Measurements from ENCODE around the gene CWC15.
"Not testable (repeated sequence)": the region's sequence is repeated elsewhere in the genome, so short reads cannot be mapped to it uniquely, and the experiment has no call there.

Gene CWC15

DNA sequence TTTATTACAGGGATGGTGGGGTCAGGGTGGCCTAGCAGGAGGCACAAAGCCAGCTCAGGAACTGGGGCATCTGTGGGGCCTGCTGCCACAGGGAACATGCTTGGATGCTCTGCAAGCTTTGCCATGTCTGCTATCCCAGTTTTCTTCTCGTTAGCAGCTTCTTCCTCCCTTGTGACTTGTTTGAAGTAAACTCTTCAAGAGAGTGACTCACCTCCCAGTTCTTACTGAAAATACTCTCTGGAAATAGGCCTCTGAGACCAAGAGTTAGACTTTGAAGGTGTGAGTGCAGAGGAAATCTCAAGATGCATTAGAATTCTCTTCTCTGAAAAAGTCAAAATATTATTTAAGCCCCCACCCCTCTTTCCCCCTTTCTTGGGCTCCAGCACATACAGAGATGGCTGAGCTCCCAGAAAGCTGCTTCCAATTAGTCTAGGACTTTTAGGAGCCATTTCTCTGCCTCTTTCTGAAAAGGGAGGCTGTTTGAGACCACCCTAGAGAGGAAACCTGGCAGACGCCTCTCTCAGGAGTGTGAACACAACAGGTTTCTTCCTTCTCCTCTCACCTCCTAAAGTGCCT lies 15.1 kb downstream of the CWC15 start:
- in situ Hi-C loops (cut with MboI; ENCODE audit: low pct_unique_long_range_greater_than_20kb, low sequenced_read_pairs), result no loop called here
- no peak for DNase-seq

DNA sequence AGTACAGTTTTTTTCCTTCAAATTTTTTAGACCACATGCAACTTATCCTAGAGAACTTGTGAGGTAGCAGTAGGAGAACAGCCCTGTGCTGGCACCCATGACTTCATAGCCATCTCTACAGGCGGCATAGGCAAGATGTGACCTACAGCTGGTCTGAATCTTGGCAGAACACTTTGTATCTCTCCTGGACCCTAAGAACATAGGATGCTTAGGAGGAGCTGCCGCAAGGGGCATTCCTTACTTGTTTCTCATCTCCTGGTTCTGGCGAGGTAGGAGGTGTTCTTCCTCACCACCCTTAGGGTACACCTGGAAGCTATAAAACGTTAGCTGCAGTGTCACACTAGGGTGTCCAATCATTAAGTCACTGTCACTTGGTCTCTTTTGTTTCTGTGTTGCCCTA lies 16.4 kb downstream of the CWC15 start:
- no peak for DNase-seq
- in situ Hi-C loops (cut with MboI; ENCODE audit: low pct_unique_long_range_greater_than_20kb, low sequenced_read_pairs), result no loop called here

DNA sequence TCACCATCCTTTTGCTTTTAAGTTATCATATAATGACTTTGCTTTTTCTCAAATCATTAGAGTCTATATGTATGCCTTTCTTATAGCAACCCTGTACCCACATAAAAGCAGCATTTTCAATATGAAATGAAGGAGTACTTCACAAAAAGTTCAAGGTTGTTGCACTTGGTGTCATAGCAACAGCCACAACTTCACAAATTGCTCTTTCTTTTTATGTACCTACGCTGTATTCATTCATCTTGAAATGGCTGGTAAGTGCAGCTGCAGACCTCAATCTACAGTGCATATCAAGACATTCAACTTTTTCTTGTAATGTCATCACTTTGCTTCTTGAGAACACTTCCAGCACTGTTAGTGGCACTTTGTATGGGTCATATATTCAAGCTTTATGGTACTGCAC lies 18.6 kb downstream of the CWC15 start:
- in situ Hi-C loops (cut with MboI; ENCODE audit: low pct_unique_long_range_greater_than_20kb, low sequenced_read_pairs), result no loop called here
- DNase-seq, result no peak

DNA sequence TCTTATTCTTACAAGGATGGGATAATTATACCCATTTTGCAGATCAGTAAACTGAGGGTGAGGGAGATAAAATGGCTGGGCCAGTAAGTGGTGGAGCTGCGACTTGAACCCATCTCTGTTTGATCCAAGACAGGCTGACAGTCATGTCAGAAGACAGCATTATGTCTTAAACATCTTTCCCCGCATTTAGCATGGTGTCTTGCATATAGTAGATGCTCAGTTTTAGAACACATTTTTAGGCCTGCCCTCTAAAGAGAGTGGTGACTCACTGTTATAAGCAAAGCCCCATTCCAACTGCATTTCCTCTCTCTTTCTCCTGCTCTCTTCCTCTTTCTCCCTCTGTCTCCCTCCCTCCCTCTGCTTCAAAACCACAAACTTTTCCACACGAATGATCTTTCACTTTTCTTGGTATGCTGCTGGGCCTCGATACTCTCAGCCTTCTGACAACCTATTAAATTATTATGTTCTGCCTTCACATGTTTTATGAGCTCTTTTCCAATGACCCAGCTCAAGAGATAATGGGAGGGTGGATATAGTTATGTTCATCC lies 25.2 kb downstream of the CWC15 start:
- peak; percentile 96 for DNase-seq
- in situ Hi-C loops (cut with MboI; ENCODE audit: low pct_unique_long_range_greater_than_20kb, low sequenced_read_pairs), result no loop called here

DNA sequence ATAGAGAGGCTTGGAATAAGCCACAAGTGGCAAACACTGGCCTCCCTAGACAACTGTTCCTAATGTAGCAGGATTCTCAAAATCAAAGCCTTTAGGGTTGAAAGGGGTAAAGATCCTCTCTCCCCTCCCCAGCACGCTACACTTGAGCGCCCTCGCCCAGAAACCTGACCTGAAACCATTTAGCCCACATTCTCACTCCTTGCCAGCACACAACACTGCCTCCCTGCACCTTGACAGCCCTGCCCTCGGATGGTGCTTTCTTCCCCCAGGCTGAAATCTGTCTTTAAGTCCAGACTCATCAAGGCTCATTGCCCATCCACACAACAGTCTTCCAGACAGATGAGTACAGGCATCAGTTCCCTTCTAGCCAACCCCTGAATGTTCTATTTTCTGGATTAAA lies 26.5 kb downstream of the CWC15 start:
- in situ Hi-C loops (cut with MboI; ENCODE audit: low pct_unique_long_range_greater_than_20kb, low sequenced_read_pairs), result no loop called here
- DNase-seq, result no peak

DNA sequence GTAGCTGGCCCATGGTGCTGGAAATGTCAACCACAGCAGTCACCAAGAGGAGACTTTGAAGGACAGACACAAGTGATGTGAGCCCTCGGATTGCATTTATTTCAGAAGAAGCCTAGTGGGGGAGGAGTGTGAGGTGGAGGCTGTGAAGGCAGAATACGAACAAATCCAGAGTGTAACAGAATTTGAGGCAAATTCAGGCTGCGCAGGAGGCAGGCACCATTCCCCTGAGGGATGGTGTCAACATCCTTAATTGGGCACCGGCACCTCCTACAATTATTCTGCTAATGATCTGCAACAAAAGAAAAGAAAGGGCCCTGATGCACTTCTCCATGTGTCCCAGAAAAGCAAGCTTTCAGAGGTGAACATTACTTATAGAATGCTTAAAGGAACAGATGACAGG lies 32.2 kb downstream of the CWC15 start:
- in situ Hi-C loops (cut with MboI; ENCODE audit: low pct_unique_long_range_greater_than_20kb, low sequenced_read_pairs), result no loop called here
- no peak for DNase-seq

DNA sequence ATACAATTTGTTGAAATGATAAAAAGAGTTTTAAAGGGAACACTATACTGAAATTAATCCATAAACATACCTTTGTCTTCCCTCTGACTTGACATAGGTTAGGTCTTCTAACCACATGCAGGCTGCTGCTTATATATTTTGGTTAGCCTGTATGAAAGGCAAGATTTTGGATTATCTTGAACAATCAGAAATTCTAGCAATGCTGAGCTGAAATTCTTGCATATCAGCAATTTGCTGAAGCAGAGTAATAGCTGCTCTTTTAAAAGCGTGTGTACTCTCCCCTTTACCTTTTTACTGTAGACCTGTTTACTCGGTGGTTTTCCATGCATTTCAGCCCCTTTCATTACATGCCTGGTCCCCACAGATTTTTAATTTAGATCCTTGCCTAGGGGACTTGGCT lies 34.0 kb downstream of the CWC15 start:
- DNase-seq, result no peak
- in situ Hi-C loops (cut with MboI; ENCODE audit: low pct_unique_long_range_greater_than_20kb, low sequenced_read_pairs), result no loop called here

DNA sequence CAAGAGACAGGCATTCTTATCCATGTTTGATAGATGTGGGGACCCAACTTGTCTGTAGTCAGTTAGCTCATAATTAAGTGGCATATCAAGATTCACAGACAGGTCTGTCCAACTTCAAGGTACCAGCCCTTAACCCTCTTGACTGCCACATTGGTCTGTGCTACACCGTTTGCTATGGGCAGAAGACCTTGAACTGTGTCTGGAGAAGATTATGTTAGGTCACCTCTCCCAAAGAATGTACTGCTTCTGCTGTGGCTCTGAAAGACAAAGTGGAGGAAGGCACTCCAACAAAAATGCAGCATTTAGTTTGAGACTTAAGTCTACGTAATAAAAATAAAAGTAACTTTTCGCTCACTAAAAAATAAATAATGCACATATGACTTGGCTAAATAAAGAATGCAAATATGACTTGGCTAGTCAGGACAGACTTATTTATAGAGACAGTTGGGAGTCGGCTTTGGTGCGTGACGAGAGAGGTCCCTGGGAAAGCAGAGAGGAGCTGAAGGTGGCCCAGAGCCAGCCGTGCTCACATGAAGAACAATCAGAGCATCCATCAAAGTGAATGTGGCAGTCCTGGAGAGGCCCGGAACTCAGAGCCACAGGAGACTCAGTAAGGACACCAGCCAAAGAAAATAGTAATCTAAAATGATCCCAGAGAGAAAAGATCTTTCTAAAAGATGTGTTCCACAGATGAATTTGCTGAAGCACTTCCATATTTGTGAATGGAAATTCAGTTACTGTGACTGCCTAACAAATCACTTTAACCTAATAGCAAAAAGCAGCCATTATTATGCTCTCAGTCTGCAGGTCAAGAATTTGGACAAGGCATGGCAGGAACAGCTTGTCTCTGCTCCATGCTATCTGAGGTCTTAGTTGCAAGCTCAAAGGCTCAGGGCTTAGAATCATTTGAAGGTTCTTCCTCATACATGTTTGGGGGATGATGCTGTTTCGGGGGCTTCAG lies 35.0 kb downstream of the CWC15 start:
- no peak for DNase-seq
- in situ Hi-C loops (cut with MboI; ENCODE audit: low pct_unique_long_range_greater_than_20kb, low sequenced_read_pairs), result no loop called here

DNA sequence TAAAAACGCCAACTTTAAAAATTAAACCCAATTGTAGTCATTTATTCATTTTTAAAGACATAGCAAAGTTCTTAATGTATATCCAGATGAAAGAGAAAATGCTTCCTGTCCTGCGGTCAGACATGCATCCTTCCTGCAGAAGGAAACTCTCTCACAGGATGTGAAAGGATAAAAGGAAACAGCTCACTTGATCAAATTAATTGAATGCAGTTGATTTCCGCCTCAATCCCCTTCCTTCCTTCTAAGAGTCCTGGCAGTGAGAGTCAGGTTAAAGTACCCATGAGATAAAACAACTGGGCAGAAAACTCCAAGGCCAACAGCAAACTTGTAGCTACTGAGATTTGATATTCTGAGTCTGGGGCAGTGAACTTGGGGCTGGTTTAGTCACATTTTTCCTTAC lies 38.5 kb downstream of the CWC15 start:
- no peak for DNase-seq
- in situ Hi-C loops (cut with MboI; ENCODE audit: low pct_unique_long_range_greater_than_20kb, low sequenced_read_pairs), result no loop called here

DNA sequence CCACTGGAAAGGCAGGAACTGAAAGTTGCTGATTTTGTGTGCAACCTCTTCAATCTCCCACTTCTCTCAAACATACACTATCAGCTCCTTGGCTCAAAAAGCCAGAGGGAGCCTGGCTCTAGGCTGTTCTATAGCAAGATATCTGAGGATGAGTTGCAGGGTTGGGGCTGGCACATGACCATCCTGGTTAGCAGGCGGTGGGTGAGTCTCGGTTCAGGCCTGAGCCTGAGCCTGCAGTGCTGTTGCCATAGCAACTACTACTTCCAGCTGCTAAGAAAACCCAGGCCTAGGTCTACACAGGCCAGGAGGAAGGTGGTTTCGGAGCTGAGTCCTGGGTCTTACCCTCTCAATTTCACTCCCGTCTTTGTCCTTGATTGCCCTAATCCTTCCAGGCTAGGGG lies 39.0 kb downstream of the CWC15 start:
- no peak for DNase-seq
- in situ Hi-C loops (cut with MboI; ENCODE audit: low pct_unique_long_range_greater_than_20kb, low sequenced_read_pairs), result no loop called here

DNA sequence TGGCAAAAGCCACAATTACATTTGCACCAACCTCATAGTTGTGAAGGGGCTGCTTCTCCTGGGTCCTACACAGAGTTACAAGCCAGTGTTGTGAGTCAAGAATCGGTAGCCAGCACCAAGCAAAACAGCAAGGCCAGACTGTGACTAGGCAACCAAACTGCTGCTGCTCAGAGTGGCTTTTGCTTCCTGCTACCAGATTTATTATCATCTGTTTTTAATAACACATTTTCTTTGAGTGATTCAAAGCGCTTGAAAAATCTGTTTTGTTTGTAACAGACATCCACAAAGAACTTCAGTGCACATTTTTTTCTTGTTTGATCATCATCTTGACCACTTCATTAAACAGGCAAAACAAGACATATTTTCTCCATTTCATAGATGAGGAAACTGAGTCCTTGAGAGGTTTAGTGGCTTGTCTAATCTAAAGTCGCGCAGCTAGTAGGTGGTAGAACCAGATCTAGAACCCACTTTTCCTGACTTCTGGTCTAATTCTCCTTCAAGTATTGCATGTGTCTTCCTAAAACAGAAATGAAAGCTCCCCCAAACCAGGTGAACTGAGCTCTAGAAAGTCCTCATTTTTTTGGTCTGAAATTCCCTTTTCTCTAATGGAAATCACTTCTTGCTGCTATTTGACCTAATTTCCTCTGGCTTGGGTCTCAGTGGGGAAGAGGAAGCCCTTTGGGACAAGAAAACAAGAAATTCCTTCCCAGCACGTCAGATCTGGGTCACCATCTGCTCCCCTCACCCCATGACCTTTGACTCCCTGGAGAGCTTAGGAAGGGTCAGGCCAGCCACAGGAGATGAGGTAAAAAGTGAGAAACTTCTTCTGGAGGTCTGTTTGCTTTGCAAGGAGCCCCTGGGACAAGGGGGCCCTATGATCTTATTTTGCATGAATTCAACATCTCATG lies 39.9 kb downstream of the CWC15 start:
- no peak for DNase-seq
- in situ Hi-C loops (cut with MboI; ENCODE audit: low pct_unique_long_range_greater_than_20kb, low sequenced_read_pairs), result no loop called here

DNA sequence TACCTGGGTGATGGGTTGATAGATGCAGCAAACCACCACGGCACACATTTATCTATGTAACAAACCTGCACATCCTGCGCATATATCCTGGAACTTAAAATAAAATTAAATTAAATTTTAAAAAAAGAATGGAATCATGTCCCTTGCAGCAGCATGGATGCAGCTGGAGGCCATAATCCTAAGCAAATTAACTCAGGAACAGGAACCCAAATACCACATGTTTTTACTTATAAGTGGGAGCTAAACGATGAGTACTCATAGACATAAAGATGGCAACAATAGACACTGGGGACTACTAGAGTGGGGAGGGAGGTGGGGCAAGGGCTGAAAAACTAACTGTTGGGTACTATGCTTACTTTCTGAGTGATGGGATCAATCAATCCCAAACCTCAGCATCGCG lies 40.9 kb downstream of the CWC15 start:
- in situ Hi-C loops (cut with MboI; ENCODE audit: low pct_unique_long_range_greater_than_20kb, low sequenced_read_pairs), result no loop called here
- DNase-seq, result no peak

DNA sequence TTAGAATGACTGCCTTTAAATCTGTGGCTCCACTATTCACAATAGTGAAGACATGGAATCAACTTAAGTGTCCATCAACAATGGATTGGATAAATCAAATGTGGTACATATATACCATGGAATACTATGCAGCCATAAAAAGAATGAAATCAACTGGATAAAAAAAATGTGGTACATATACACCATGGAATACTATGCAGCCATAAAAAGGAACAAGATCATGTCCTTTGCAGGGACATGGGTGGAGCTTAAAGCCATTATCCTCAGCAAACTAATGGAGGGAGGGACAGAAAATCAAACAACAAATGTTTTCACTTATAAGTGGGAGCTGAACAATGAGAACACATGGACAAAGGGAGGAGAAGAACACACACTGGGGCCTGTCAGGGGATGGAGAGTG lies 41.3 kb downstream of the CWC15 start:
- DNase-seq; in situ Hi-C loops (cut with MboI; ENCODE audit: low pct_unique_long_range_greater_than_20kb, low sequenced_read_pairs): not testable (repeated sequence)

DNA sequence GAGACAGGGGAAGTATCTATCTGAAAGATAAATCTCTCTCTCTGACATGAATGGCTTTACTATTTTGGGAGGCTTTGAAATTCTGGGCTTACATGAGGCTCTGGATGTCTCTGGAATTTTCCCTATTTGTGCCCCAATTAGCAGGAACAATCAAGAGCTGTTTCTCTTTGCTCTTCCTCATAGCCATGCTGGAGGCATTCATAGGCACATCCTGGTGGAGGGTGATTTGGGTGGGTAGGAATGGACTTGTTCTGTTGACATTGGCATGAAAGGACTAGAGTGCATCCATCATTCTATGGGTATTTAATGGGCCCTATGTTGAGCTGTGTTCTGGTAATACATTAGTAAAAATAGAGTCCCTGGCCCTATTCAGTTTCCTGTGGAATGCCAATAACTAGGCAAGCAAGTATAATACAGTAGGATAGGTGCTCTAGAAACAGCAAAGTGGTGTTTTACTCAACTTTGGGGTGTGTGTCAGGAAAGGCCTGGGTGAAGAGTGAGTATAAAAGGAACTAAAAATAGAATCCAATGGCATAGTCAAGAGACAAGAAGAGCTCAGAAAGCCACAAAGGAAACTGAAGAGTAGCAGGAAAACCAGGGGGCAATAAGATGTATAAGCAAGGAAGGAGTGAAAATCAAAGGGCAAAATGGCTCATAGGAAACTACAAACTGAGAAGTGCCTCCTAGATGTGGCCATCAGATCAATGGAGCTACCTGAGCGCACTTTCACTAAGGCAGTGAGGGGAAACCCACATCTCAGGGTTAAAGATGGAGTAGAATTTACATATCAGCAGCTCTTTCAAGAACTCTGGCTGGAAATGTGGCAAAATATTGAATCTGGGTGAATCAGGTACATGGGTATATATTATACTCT lies 45.0 kb downstream of the CWC15 start:
- in situ Hi-C loops (cut with MboI; ENCODE audit: low pct_unique_long_range_greater_than_20kb, low sequenced_read_pairs), result no loop called here
- peak; percentile 56 for DNase-seq

DNA sequence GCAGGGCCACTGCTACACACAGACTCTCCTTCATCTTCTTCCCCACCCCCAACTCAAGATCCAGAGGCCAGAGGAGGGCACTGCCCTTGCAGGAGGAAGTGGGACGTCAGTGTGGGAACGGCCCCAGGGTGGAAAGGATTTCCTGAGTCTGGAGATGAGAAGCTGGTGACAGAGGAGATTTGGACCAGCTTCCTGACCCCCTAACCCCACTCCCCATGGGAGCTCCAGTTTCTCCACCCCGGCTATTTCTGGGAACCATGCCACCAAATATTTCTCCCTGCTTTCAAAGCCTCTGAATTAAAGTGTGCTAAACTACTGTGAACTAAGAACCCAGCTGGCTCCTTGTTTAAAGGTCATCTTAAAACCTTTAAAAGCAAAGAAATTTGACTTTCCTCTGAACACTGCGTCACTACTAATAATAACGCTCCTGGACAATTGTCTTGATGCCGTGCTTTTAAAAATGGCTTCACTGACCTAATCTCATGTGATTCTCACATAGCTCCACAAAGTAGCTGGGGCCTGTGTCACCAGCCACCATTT lies 46.6 kb downstream of the CWC15 start:
- in situ Hi-C loops (cut with MboI; ENCODE audit: low pct_unique_long_range_greater_than_20kb, low sequenced_read_pairs), result no loop called here
- peak; percentile 53 for DNase-seq

DNA sequence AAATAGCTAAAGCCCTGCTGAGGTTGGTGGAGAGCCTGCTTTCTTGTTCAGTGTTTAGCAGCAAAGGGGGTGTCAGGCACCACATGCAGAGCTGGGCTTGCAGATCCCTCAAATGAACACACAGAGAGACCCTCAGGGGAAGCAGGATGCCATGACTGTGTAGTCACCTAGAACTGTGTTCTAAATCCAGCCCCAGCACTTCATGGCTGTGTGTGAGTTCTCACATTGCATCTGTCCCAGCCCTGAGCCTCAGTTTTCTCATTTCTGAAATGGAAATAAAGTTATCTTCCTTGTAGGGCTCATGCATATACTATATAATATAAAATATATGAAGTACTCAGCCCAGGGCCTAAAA lies 47.1 kb downstream of the CWC15 start:
- in situ Hi-C loops (cut with MboI; ENCODE audit: low pct_unique_long_range_greater_than_20kb, low sequenced_read_pairs), result no loop called here
- DNase-seq, result no peak

DNA sequence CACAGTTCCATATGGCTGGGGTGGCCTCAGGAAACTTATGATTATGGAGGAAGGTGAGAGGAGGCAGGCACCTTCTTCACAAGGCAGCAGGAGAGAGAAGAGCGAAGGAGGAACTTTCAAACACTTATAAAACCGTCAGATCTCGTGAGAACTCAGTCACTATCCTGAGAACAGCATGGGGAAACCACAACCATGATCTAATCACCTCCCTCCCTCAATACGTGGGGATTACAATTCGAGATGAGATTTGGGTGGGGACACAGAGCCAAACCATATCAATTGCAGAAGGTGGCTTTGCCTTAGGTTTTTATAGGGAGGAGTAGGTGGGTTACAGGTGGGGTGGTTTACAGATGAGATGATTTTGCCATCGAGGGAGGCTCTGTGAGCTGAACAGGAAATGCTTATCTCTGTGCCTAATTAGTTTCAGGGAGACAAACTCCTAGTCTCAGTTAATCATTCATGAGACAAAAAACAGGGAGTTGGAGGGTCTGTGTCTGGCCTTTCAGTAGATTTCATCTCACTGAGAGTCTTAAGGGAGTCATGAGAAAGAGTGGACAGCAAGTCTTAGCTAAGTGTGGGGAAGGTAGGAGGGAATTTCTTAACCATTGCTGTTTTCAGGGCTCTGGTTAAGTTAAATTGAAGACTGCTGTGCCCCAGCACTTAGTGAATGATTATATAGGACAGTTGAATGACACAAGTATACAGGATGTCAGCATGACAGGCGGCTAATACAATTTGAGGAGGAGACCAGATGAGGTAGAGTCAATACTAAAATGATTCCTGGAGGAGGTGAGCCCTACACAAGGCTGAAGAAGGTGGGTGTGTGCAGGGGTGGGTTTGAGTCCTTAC lies 47.7 kb downstream of the CWC15 start:
- in situ Hi-C loops (cut with MboI; ENCODE audit: low pct_unique_long_range_greater_than_20kb, low sequenced_read_pairs), result no loop called here

DNA sequence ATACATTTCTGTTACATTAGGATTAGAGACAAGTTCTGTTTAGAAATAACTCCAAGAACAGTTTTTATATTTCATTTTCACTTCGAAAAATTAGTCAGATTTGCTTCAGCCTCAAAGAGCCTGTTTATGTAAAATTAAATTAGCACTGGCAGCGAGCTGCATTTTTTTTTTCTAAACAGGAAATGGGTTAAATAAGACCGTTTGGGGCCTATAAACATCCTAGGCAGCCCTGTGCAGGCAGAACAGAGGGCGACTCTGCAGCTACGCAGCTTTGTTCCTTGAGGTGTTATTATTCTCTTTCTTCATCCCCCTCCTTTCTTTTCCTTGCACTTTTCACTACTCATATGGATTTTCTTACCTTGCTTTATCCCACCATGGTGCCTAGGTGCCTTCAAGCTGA lies 48.7 kb downstream of the CWC15 start:
- no peak for DNase-seq
- in situ Hi-C loops (cut with MboI; ENCODE audit: low pct_unique_long_range_greater_than_20kb, low sequenced_read_pairs), result no loop called here

More for the DNA sequence above, 47.7 kb downstream of the CWC15 start:
- peak; percentile 56 for DNase-seq

All from KBM-7 (cell line).